Effector memory CD4-positive, alpha-beta T cell (primary cell): ENCODE data around the gene NEURL3.
"Not testable (repeated sequence)": the region's sequence is repeated elsewhere in the genome, so short reads cannot be mapped to it uniquely, and the experiment has no call there.

Experiments used
- DNase-seq, 3 donors: peaks; one replicate each; pipeline ENCODE4 v3.0.0-alpha.2; 2020
- H3K27ac ChIP-seq: 2 replicates; pipeline ENCODE4 v1.7.0; 2013; ENCODE audit warnings: mild to moderate bottlenecking, low read length, moderate library complexity; ENCODE audit not compliant: insufficient read depth, poor library complexity, severe bottlenecking
- H3K27me3 ChIP-seq: replicated peaks from 2 replicates; pipeline ENCODE4 v1.7.0; 2013; ENCODE audit warnings: mild to moderate bottlenecking, low read length; ENCODE audit not compliant: insufficient read depth, control insufficient read depth, poor library complexity, severe bottlenecking
- H3K36me3 ChIP-seq: 2 replicates; pipeline ENCODE4 v1.7.0; 2013; ENCODE audit warnings: mild to moderate bottlenecking, low read length, moderate library complexity; ENCODE audit not compliant: control insufficient read depth, insufficient read depth
- H3K4me1 ChIP-seq: 2 replicates; pipeline ENCODE4 v1.7.0; 2013; ENCODE audit warnings: low read length, mild to moderate bottlenecking; ENCODE audit not compliant: control insufficient read depth, insufficient read depth, poor library complexity, severe bottlenecking
- H3K4me3 ChIP-seq: 2 replicates; pipeline ENCODE4 v1.7.0; 2013; ENCODE audit warnings: low read length, low read depth, mild to moderate bottlenecking; ENCODE audit not compliant: insufficient read depth, poor library complexity, severe bottlenecking
- H3K9me3 ChIP-seq: 2 replicates; pipeline ENCODE4 v1.7.0; 2013; ENCODE audit warnings: mild to moderate bottlenecking, low read length, moderate library complexity; ENCODE audit not compliant: control insufficient read depth

NEURL3 gene

DNA sequence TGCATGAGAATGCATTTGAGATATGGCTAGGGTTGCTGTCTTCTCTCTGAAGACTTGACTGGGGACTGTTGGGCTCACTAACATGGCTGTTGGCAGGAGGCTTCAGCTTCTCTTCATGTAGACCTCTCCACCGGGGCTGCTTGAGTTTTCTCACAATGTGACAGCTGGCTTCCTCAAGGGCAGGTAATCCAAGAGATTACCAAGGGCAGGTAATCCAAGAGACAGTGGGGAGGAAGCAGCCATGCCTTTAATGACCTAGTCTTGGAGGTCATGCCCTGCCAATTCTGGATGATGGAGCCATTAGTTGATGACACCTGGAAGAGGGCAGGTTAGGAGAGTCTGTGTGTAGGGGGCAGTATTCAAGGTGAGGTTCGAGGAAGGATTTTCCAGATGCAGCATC, 40.5 kb downstream of the NEURL3 start:
- no peak overlapping the region for H3K4me3 ChIP-seq

GRCh38 chr2:96464061-96464460, 41.1 kb downstream of the NEURL3 start:
- H3K4me3 ChIP-seq, result no peak overlapping the region
- H3K9me3 ChIP-seq, result no peaks in the 10 kb centered on the region
- DNase-seq, result no peak

More for the DNA sequence above, 40.5 kb downstream of the NEURL3 start:
- Histone ChIP-seq H3K27me3 (no peaks in the 10 kb centered on the region), H3K36me3 (no peaks in the 10 kb centered on the region), H3K4me1 (no peaks in the 10 kb centered on the region), H3K27ac (no peak overlapping the region), H3K9me3 (no peaks in the 10 kb centered on the region)
- DNase-seq, result no peak

GRCh38 chr2:96463119-96463518, 42.0 kb downstream of the NEURL3 start:
- Histone ChIP-seq H3K27me3 (no peaks in the 10 kb centered on the region), H3K4me1 (no peaks in the 10 kb centered on the region), H3K27ac (no peak overlapping the region), H3K4me3 (no peak overlapping the region), H3K9me3 (no peaks in the 10 kb centered on the region), H3K36me3 (no peaks in the 10 kb centered on the region)
- no peak for DNase-seq

More at GRCh38 chr2:96464061-96464460, 41.1 kb downstream of the NEURL3 start:
- H3K4me1 ChIP-seq, result no peaks in the 10 kb centered on the region
- no peaks in the 10 kb centered on the region for H3K36me3 ChIP-seq
- H3K27me3 ChIP-seq, result no peaks in the 10 kb centered on the region
- no peak overlapping the region for H3K27ac ChIP-seq

DNA sequence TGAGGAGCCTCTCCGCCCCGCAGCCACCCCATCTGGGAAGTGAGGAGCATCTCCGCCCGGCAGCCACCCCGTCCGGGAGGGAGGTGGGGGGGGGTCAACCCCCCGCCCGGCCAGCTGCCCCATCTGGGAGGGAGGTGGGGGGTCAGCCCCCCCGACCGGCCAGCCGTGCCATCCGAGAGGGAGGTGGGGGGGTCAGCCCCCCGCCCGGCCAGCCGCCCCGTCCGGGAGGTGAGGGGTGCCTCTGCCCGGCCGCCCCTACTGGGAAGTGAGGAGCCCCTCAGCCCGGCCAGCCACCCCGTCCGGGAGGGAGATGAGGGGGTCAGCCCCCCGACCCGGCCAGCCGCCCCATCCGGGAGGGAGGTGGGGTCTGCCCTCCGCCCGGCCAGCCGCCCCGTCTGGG, 43.5 kb downstream of the NEURL3 start:
- not testable (repeated sequence) for DNase-seq, H3K9me3 ChIP-seq, H3K36me3 ChIP-seq, H3K27me3 ChIP-seq, H3K27ac ChIP-seq, H3K4me1 ChIP-seq, H3K4me3 ChIP-seq

DNA sequence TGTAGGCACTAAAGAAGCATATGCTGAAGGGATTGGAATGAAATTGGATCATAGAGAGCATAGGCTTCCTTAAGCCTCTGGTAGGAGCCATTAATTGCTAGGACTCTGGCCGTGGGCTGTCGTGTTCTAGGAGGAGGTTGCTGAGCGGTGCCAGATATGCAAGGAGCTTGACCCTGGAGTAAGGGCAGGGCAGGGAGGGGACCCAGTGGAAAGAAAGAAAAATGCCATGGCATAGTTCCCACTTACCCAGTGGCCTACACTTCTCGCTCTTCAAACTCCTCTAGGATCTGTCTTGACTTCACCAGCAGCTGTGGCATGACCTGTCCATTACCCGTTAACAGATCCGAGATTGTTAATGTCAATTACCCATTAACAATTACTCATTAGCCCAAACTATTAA, 53.1 kb downstream of the NEURL3 start:
- no peaks in the 10 kb centered on the region for H3K36me3 ChIP-seq

DNA sequence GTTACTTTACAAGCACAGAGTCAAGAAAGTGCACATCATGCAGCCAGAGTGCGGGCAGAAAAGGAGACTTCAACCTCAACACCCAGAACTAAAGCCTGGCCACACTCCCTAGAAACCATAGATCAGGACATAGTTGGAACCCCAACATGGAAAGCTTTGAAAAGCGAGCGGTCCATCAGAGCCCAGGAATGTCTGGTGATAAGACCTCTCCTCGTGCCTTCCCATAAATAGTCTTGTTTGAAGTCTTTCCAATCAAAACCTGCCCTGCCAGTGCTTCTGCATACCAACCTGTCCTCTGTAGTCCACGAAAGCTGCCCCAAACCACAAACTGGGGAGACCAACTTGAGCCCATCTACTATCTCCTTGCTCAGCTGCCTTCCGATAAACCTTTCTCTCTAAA, 55.5 kb downstream of the NEURL3 start:
- no peaks in the 10 kb centered on the region for H3K9me3 ChIP-seq
- H3K36me3 ChIP-seq, result no peaks in the 10 kb centered on the region
- no peak overlapping the region for H3K27ac ChIP-seq
- H3K4me3 ChIP-seq, result no peak overlapping the region
- DNase-seq, result no peak
- no peaks in the 10 kb centered on the region for H3K27me3 ChIP-seq
- H3K4me1 ChIP-seq, result no peaks in the 10 kb centered on the region

More for the DNA sequence above, 53.1 kb downstream of the NEURL3 start:
- Histone ChIP-seq H3K9me3 (no peaks in the 10 kb centered on the region), H3K4me3 (no peak overlapping the region), H3K27me3 (no peaks in the 10 kb centered on the region), H3K27ac (no peak overlapping the region), H3K4me1 (no peaks in the 10 kb centered on the region)
- no peak for DNase-seq

DNA sequence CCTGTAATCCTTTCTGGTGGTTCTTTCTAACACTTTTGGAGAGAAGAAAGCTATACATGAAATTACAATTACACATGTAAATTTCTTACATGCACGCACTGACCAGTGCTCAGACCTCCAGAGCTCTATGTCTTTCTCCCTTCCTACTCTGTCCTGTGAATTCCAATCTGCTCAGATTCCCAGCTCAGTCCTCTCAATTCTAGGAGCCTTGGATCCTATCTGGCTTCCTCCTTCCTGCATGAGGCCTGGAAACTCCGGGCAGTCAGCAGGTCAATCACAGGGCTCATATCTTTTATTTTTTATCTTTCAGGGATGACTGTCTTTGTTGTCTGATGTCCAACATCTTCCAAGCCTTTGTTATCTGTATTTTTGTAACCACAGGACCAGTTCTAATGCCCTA, 56.0 kb downstream of the NEURL3 start:
- DNase-seq, result no peak
- no peaks in the 10 kb centered on the region for H3K36me3 ChIP-seq
- no peaks in the 10 kb centered on the region for H3K9me3 ChIP-seq
- H3K4me1 ChIP-seq, result no peaks in the 10 kb centered on the region
- H3K27ac ChIP-seq, result no peak overlapping the region
- no peak overlapping the region for H3K4me3 ChIP-seq
- H3K27me3 ChIP-seq, result no peaks in the 10 kb centered on the region

DNA sequence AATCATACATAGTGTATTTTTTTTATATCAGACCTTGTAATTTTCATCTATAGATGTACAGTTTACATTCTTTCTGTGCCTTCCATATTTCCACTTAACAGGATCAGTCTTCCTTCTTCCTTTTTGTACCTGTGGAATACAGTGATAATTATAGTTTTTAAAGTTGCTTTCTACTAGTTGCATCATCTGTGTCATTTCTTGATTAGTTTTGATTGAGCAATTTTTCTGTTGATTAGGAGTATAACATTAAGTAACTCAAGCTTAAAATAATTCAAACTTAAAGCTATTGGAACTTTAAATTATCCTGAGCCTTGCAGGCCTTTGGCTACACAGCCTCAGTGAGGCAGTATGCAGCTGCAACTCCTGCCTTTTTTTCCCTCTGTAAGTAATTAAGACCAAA, 57.4 kb downstream of the NEURL3 start:
- H3K27ac ChIP-seq, result no peak overlapping the region
- H3K36me3 ChIP-seq, result no peaks in the 10 kb centered on the region
- H3K9me3 ChIP-seq, result no peaks in the 10 kb centered on the region
- H3K4me1 ChIP-seq, result no peaks in the 10 kb centered on the region
- no peak for DNase-seq
- H3K4me3 ChIP-seq, result no peak overlapping the region
- H3K27me3 ChIP-seq, result no peaks in the 10 kb centered on the region
